Lung (tissue), 12 donors: ENCODE measurements around the gene SLC39A3. TPM values are rescaled to one million over a fixed set of nuclear protein-coding genes. Genes with fewer than 3 reads are reported as not detected.

Source experiments
- ATAC-seq: fragments of 200-7000 bp; cut with Tn5 transposase; one replicate; pipeline ENCODE4 v1.9.1; 2020; ENCODE audit warnings: moderate number of reproducible peaks; ENCODE audit not compliant: insufficient read depth, low FRiP score
- DNase-seq, 3 donors: peaks; one replicate each; pipeline ENCODE4 v3.0.0-alpha.2; 2013 to 2017
- H3K27ac ChIP-seq, 2 donors: one replicate each; pipeline ENCODE4 v1.5.1; 2013; ENCODE audit warnings: mild to moderate bottlenecking in 2 of 2, moderate library complexity in 2 of 2, control low read depth in 1 of 2, inconsistent platforms in 1 of 2, low read depth in 1 of 2, low read length in 1 of 2
- H3K27me3 ChIP-seq, 3 donors: one replicate each; pipeline ENCODE4 v1.5.1; 2013; ENCODE audit warnings: low read length in 2 of 3; ENCODE audit not compliant: control insufficient read depth in 3 of 3, insufficient read depth in 3 of 3
- H3K36me3 ChIP-seq, 4 donors: one replicate each; pipeline ENCODE4 v1.5.1; 2013; ENCODE audit warnings: low read length in 4 of 4, mild to moderate bottlenecking in 1 of 4, moderate library complexity in 1 of 4; ENCODE audit not compliant: control insufficient read depth in 4 of 4, insufficient read depth in 4 of 4
- H3K4me1 ChIP-seq, 5 donors: one replicate each; pipeline ENCODE4 v1.5.1; 2013; ENCODE audit warnings: low read length in 5 of 5, mild to moderate bottlenecking in 2 of 5, moderate library complexity in 1 of 5; ENCODE audit not compliant: control insufficient read depth in 5 of 5, insufficient read depth in 5 of 5
- H3K4me3 ChIP-seq: one replicate; pipeline ENCODE4 v1.5.1; 2013; ENCODE audit warnings: mild to moderate bottlenecking, control low read depth, moderate library complexity
- H3K9ac ChIP-seq, 2 donors: one replicate each; pipeline ENCODE4 v1.5.1; 2013; ENCODE audit warnings: low read length in 2 of 2, control low read depth in 1 of 2; ENCODE audit not compliant: insufficient read depth in 1 of 2
- H3K9me3 ChIP-seq, 4 donors: one replicate each; pipeline ENCODE4 v1.5.1; 2013; ENCODE audit warnings: low read length in 3 of 4, mild to moderate bottlenecking in 1 of 4, moderate library complexity in 1 of 4; ENCODE audit not compliant: control insufficient read depth in 4 of 4, insufficient read depth in 3 of 4
- WGBS, 2 donors: extraction: QIAGEN DNeasy Blood & Tissue Kit; methylation state at CpG; one replicate each; pipeline ENCODE4 v1.1.7; 2013; 5-methylcytosine and 5-hydroxymethylcytosine counted together
- polyA plus RNA-seq, 2 donors: library from polyadenylated mRNA; stranded (reverse); fragments of 200-250 nt; gene quantifications; one replicate each; pipeline ENCODE4 v1.2.1, GENCODE V29; 2013
- total RNA-seq, 2 donors: library from RNA; depleted of rRNA in 1 of 2; stranded (reverse); fragments of >200 nt in 1 of 2; gene quantifications; one replicate each; pipeline ENCODE4 v1.2.1, GENCODE V29; 2014 to 2021
- TF ChIP-seq, protein P1 (sequence below): IDR thresholded peaks from 2 replicates; pipeline ENCODE4 v1.5.1; 2012; ENCODE audit warnings: mild to moderate bottlenecking; ENCODE audit errors: control extremely low read depth, extremely low read depth
- donor health status: control.
- donor health status: control.
- donor health status: Bipolar disorder and iron deficiency.
- donor health status: healthy.
- donor health status: DM: yes; HTN: yes; CAD: no.

SLC39A3 gene
- total and polyA plus RNA-seq, 4 donors: 17.7 to 51.2 (median 42.0) TPM

DNA sequence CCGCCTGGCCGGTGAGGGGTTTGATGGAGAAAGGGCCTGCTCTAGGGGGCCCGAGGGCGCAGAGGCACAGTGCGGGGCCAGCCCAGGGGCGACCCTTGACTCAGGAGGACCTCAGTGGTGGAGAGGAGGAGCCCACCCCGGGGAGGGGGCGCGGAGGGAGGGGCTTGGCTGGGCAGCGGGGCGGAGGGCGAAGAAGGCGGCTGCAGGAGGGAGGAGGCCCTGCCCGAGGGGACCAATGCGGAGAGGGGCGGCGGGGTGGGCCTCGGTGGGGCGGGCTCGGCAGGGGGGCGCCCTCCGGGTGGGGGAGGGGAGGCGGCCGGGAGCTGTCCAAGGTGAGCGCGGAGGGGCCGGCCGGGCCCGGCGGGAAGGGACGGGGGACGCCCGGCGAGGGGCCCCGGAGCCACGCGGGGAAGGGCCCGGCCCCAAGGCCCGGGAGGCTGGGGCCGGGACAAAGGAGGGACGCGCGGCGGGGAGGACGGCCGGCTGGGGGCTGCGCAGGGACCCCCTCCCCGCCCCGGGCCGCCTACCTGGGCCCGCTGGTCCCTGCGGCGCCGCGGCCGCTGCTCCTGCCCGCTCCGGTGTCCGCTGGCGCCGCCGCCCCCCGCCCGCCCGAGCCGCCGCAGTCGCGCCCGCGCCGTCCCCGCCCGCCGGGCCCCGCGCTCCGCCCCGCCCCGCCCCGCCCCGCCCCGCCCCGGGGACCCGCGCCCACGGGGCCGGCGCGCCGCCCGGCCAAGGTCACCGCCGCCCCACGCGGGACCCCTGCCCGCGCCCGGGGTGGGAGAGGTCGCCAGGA, 18.8 kb downstream of the SLC39A3 start, which contains the start of gene DIRAS1:
Gene DIRAS1 (minus strand): TSS at position 596 of the 793 bp plus-strand sequence. CDS start 3,566 bp downstream, outside the sequence.
- Histone ChIP-seq H3K27ac (peak within 1 kb of the TSS in 1 of 2 donors; percentile 91), H3K27me3 (peaks cover 0 to 21% (median 7%) of the 10 kb centered on the region in 3 donors), H3K36me3 (no peaks in the 10 kb centered on the region), H3K4me1 (peaks cover 0 to 9% (median 0%) of the 10 kb centered on the region in 5 donors), H3K4me3 (no peak within 1 kb of the TSS), H3K9ac (no peak within 1 kb of the TSS), H3K9me3 (peaks cover 0 to 6% (median 0%) of the 10 kb centered on the region in 4 donors)
- TF ChIP-seq, protein P1, sequence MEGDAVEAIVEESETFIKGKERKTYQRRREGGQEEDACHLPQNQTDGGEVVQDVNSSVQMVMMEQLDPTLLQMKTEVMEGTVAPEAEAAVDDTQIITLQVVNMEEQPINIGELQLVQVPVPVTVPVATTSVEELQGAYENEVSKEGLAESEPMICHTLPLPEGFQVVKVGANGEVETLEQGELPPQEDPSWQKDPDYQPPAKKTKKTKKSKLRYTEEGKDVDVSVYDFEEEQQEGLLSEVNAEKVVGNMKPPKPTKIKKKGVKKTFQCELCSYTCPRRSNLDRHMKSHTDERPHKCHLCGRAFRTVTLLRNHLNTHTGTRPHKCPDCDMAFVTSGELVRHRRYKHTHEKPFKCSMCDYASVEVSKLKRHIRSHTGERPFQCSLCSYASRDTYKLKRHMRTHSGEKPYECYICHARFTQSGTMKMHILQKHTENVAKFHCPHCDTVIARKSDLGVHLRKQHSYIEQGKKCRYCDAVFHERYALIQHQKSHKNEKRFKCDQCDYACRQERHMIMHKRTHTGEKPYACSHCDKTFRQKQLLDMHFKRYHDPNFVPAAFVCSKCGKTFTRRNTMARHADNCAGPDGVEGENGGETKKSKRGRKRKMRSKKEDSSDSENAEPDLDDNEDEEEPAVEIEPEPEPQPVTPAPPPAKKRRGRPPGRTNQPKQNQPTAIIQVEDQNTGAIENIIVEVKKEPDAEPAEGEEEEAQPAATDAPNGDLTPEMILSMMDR: no peak
- no peak for ATAC-seq
- WGBS, 2 donors: 1 to 2% methylated on average over 16 to 100 of the region's 100 CpGs
- no peak for DNase-seq

DNA sequence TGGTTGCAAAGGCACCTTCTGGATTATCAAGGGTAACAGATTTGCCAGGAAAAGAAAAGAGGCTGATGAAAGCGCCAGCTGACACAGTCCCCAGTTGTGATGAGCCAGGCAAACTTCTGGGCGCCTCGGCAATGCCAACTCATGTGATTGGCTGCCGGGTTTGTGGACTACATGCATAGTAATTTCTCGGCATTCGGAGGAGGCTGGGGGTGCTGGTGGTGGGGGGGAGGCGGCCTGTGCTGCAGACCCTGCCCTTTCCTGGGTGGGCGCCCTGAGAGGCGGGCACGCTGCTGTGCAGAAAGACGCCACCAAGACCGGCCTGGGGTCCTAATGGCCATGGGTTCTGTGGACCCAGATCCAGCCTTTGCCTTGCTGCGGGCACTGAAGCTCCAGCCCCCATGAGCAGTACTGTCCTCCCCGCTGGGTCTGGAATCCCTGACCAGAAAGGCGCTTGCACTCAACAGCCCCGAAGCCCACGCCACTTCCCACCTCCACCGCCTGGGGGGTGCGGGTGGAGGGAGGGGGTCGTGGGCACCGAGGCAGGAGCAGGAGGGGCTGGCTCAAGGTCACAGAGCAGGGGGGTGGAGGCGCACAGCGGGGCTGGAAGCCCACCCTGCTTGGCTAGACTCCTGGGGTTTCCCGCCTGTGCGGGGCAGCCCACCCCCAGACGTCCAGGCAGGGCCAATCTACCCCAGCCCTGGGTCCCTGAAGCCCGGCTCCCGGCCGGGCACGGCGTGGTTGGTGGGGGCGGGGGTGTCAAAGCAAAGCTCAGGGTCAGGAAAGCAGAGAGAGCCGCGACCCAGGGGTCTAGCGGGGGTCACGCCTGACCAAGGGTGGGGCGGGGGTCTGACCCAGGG, 19.7 kb downstream of the SLC39A3 start:
- peaks cover 0 to 13% (median under 1%) of the 10 kb centered on the region in 4 donors for H3K9me3 ChIP-seq
- ATAC-seq: no peak
- 4 to 5% methylated on average over 33 to 37 of the region's 37 CpGs for WGBS, 2 donors
- no peak overlapping the region for H3K9ac ChIP-seq
- DNase-seq: no peak
- peaks cover 0 to 21% (median 7%) of the 10 kb centered on the region in 3 donors for H3K27me3 ChIP-seq
- peaks cover 0 to 9% (median 0%) of the 10 kb centered on the region in 5 donors for H3K4me1 ChIP-seq
- no peaks in the 10 kb centered on the region for H3K36me3 ChIP-seq
- H3K27ac ChIP-seq: peak overlapping the region in 1 of 2 donors; percentile 91
- no peak overlapping the region for H3K4me3 ChIP-seq
- TF ChIP-seq, protein P1: no peak

DNA sequence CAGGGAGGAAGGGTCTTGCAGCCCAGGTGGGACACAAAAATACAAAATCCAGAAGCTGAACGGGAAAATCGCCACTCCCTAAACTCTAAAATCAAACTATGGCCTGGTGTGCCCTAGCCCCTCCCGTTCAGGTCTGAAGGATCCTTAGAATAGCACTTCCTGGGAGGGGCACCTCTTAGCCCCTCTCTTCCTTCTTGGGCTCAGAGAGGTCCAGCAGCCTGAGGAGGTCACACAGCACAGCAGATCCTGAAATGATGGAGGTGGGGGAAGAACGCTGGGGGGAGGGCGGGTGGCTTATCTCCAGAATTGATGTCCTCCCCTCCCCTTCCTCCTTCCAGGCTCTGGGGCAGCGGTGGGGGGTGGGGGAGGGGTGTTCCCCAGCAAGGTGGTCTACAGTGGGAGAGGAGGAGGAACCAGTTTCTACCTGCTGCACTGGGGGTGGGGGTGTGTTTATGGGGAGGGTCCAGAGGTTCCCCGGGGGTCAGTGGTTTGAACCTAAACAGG, 20.5 kb downstream of the SLC39A3 start:
- peak overlapping the region in 1 of 2 donors; percentile 87 for H3K27ac ChIP-seq
- ATAC-seq (no peak), DNase-seq (no peak)
- H3K9me3 ChIP-seq: peaks cover 0 to 17% (median under 1%) of the 10 kb centered on the region in 4 donors
- peaks cover 0 to 19% (median 7%) of the 10 kb centered on the region in 3 donors for H3K27me3 ChIP-seq
- H3K4me3 ChIP-seq: no peak overlapping the region
- no peak overlapping the region for H3K9ac ChIP-seq
- no peaks in the 10 kb centered on the region for H3K36me3 ChIP-seq
- TF ChIP-seq, protein P1: no peak
- H3K4me1 ChIP-seq: peaks cover 0 to 9% (median 0%) of the 10 kb centered on the region in 5 donors
- 27 to 57% methylated on average over 6 to 7 of the region's 7 CpGs for WGBS, 2 donors
